GM19467 (cell line): ENCODE data around the gene OVAAL.

Experiments
- ATAC-seq: cut with Tn5 transposase; IDR thresholded peaks from one replicate; pipeline ENCODE4 v1.9.1; 2021; ENCODE audit warnings: mild to moderate bottlenecking, moderate library complexity; ENCODE audit not compliant: unreplicated experiment

OVAAL gene

GRCh38 chr1:180603223-180603849 lies 44.6 kb downstream of the OVAAL start:
- ATAC-seq, result no peak

- no peak for ATAC-seq
These were observed 45.1 kb downstream of the OVAAL start for GRCh38 chr1:180603850-180604226.

GRCh38 chr1:180606155-180606554 lies 47.4 kb downstream of the OVAAL start:
- no peak for ATAC-seq

GRCh38 chr1:180609643-180610555 lies 51.1 kb downstream of the OVAAL start:
- ATAC-seq, result no peak

GRCh38 chr1:180610556-180611015 lies 51.8 kb downstream of the OVAAL start:
- no peak for ATAC-seq

- ATAC-seq, result no peak
These were observed 52.5 kb downstream of the OVAAL start for GRCh38 chr1:180611016-180611930.

- no peak for ATAC-seq
These were observed 53.9 kb downstream of the OVAAL start for GRCh38 chr1:180612632-180613031.

GRCh38 chr1:180614730-180615129 lies 56.0 kb downstream of the OVAAL start:
- no peak for ATAC-seq

GRCh38 chr1:180615493-180616290 lies 56.9 kb downstream of the OVAAL start:
- ATAC-seq, result no peak
